ENCODE data around the gene GCHFR. TPM values are rescaled to one million over a fixed set of nuclear protein-coding genes. Genes with fewer than 3 reads are reported as not detected.

The GCHFR gene
- total RNA-seq, 2 donors from 2014 or later, result 26.4 to 43.6 TPM

DNA sequence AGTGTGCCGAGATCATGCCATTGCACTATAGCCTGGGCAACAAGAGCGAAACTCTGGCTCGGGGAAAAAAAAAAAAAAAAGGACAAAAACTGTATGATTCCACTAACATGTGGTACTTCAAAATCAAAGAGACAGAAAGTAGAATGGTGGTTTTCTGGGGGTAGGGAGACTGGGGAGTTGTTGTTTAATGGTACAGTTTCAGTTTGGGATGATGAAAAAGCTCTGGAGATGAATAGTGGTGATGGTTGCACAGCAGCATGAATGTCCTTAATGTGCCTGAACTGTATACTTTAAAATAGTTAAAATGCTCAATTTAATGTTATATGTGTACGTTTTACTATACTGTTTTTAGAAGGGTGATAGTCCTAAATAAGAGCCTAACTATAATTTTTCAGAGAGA, 41.5 kb upstream of the GCHFR start:
- intact Hi-C loops (cut with DNase I), result no loop called here

DNA sequence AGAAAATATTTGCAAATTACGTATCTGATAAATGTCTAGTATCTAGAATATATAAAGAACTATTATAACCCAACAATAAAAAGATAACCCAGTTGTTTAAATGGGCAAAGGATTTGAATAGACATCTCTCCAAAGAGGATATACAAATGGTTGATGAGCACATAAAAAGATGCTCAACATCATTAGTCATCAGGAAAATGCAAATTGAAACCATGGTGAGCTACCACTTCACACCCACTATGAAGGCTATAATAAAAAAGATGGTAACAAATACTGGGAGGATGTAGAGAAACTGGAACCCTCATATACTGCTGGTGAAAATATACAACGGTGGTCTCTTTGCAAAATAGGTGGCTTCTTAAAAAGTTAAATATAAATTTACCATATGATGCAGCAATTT, 40.9 kb upstream of the GCHFR start:
- no peak for ATAC-seq
- Histone ChIP-seq H3K9me3 (no peaks in the 10 kb centered on the region), H3K27ac (no peak overlapping the region), H3K4me1 (no peaks in the 10 kb centered on the region), H3K27me3 (no peaks in the 10 kb centered on the region), H3K4me3 (no peak overlapping the region), H3K36me3 (replicated peaks in 1 of 2; ENCODE audit: insufficient read depth in 1 of 2, low read depth in 2 of 2) (no peaks in the 10 kb centered on the region)
- intact Hi-C loops (cut with DNase I), result no loop called here
- no peak for DNase-seq
- TF ChIP-seq, protein P1, sequence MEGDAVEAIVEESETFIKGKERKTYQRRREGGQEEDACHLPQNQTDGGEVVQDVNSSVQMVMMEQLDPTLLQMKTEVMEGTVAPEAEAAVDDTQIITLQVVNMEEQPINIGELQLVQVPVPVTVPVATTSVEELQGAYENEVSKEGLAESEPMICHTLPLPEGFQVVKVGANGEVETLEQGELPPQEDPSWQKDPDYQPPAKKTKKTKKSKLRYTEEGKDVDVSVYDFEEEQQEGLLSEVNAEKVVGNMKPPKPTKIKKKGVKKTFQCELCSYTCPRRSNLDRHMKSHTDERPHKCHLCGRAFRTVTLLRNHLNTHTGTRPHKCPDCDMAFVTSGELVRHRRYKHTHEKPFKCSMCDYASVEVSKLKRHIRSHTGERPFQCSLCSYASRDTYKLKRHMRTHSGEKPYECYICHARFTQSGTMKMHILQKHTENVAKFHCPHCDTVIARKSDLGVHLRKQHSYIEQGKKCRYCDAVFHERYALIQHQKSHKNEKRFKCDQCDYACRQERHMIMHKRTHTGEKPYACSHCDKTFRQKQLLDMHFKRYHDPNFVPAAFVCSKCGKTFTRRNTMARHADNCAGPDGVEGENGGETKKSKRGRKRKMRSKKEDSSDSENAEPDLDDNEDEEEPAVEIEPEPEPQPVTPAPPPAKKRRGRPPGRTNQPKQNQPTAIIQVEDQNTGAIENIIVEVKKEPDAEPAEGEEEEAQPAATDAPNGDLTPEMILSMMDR (IDR thresholded peaks at IDR 0.05), result no peak
- WGBS, 2 donors, result 80 to 82% methylated on average over 2 of the region's 2 CpGs

More for the DNA sequence above, 41.5 kb upstream of the GCHFR start:
- Histone ChIP-seq H3K27me3 (no peaks in the 10 kb centered on the region), H3K36me3 (replicated peaks in 1 of 2; ENCODE audit: insufficient read depth in 1 of 2, low read depth in 2 of 2) (no peaks in the 10 kb centered on the region), H3K4me1 (no peaks in the 10 kb centered on the region), H3K9me3 (no peaks in the 10 kb centered on the region), H3K4me3 (no peak overlapping the region), H3K27ac (no peak overlapping the region)
- TF ChIP-seq, protein P1 (IDR thresholded peaks at IDR 0.05), result no peak
- TF ChIP-seq POLR2A (IDR thresholded peaks at IDR 0.05), result no peak
- ATAC-seq (no peak), DNase-seq (no peak)
- WGBS, 2 donors, result 79 to 84% methylated on average over 4 of the region's 4 CpGs

DNA sequence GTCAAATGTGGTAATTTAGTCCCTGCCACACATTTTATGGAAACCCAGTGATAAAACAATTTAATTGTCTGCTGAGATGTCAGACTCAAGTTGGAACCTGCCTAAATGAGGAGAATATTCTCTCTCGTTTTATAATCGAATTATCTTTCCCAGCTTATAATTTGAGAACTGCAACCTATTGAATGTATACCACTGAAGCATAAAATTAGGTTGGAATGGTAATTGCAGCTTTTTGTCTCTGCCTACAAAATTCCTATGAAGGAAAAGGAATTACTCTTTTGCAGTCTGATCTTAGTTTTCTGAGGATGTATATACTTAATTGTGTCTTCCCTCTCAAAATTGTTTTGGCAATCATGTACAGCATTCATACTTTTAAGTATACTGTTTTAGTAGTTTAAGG, 39.9 kb upstream of the GCHFR start:
- TF ChIP-seq POLR2A (IDR thresholded peaks at IDR 0.05), result no peak
- TF ChIP-seq, protein P1 (IDR thresholded peaks at IDR 0.05), result no peak
- Histone ChIP-seq H3K36me3 (replicated peaks in 1 of 2; ENCODE audit: insufficient read depth in 1 of 2, low read depth in 2 of 2) (no peaks in the 10 kb centered on the region), H3K4me3 (no peak overlapping the region), H3K27me3 (no peaks in the 10 kb centered on the region), H3K9me3 (no peaks in the 10 kb centered on the region), H3K27ac (no peak overlapping the region), H3K4me1 (no peaks in the 10 kb centered on the region)
- intact Hi-C loops (cut with DNase I), result no loop called here
- DNase-seq, result no peak
- ATAC-seq, result no peak
- WGBS, 2 donors, result 60 to 63% methylated on average over 2 of the region's 2 CpGs

DNA sequence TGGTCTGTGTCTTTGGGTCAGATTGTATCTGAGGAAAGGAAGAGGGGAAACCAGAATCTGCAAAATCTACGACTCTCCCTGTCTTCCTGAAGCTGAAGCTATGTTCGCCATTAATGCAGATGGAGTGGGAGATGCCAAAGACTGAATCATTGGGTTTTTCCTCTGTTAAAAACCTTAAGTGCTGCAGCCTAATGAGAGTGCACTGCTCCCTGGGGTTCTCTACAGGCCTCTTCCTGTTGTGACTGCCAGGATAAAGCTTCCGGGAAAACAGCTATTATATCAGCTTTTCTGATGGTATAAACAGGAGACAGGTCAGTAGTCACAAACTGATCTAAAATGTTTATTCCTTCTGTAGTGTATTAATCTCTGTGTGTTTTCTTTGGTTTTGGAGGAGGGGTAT, 32.8 kb upstream of the GCHFR start:
- Histone ChIP-seq H3K4me1 (no peaks in the 10 kb centered on the region), H3K36me3 (replicated peaks in 1 of 2; ENCODE audit: insufficient read depth in 1 of 2, low read depth in 2 of 2) (peaks cover 0 to 3% of the 10 kb centered on the region in 2 donors), H3K27me3 (no peaks in the 10 kb centered on the region), H3K4me3 (no peak overlapping the region), H3K9me3 (no peaks in the 10 kb centered on the region), H3K27ac (no peak overlapping the region)
- DNase-seq (no peak), ATAC-seq (no peak)
- whole genome bisulfite sequencing, 2 donors, result 72 to 88% methylated on average over 3 of the region's 3 CpGs
- TF ChIP-seq POLR2A (IDR thresholded peaks at IDR 0.05), result no peak
- TF ChIP-seq, protein P1 (IDR thresholded peaks at IDR 0.05), result no peak
- intact Hi-C loops (cut with DNase I), result no loop called here

DNA sequence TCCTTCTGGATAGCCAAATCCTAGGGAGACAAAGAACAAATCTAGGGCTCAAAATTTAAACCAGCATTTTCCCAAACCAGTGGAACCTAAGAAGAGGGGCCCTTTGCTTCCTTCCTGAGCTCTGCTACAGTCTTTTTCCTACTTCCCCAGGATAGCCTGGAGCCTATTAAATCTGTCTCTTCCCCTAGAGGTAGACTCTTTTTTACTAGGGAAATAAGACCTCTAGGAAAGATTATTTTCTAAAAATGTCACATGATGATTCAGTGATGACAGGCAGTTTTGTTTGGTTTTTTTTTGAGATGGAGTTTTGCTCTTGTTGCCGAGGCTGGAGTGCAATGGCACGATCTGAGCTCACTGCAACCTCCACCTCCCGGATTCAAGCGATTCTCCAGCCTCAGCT, 27.3 kb upstream of the GCHFR start:
- no peak overlapping the region for H3K27ac ChIP-seq
- no peaks in the 10 kb centered on the region for H3K4me1 ChIP-seq
- no peaks in the 10 kb centered on the region for H3K9me3 ChIP-seq
- H3K36me3 ChIP-seq (replicated peaks in 1 of 2; ENCODE audit: insufficient read depth in 1 of 2, low read depth in 2 of 2), result peaks cover 0 to 16% of the 10 kb centered on the region in 2 donors
- TF ChIP-seq POLR2A (IDR thresholded peaks at IDR 0.05), result no peak
- TF ChIP-seq, protein P1 (IDR thresholded peaks at IDR 0.05), result no peak
- intact Hi-C loops (cut with DNase I), result no loop called here
- no peak overlapping the region for H3K4me3 ChIP-seq
- no peaks in the 10 kb centered on the region for H3K27me3 ChIP-seq
- 82 to 88% methylated on average over 4 of the region's 4 CpGs for WGBS, 2 donors
- ATAC-seq (no peak), DNase-seq (no peak)
